ENCODE results near the gene BTBD2.

GRCh38 chr19:1980091-1980808 lies 35.3 kb downstream of the BTBD2 start:
- TF ChIP-seq CTCF (IDR thresholded peaks at IDR 0.05) (no peak), POLR2AphosphoS5 (IDR thresholded peaks at IDR 0.05) (no peak), POLR2A (IDR thresholded peaks at IDR 0.05) (no peak)
